ENCODE data around the gene HPCAL1. TPM values are rescaled to one million over a fixed set of nuclear protein-coding genes. Genes with fewer than 3 reads are reported as not detected.

The HPCAL1 gene
- total RNA-seq, 1 experiment from 2014 or later = 312 TPM

GRCh38 chr2:10423400-10423774, 120.7 kb downstream of the HPCAL1 start:
- no peaks in the 10 kb centered on the region for H3F3A ChIP-seq (ENCODE audit: low read length, unreplicated experiment)
- ATAC-seq (no peak), DNase-seq (no peak)
- no peaks in the 10 kb centered on the region for H3K4me1 ChIP-seq (ENCODE audit: insufficient read depth, low read length)
- CTCF ChIA-PET = no interaction called here
- POLR2A ChIA-PET (ENCODE audit: unreplicated experiment) = no interaction called here
- no peaks in the 10 kb centered on the region for H3K27me3 ChIP-seq (ENCODE audit: low read length)
- H3K36me3 ChIP-seq (ENCODE audit: low read depth, low read length) = peaks cover 47% of the 10 kb centered on the region
- H3K4me2 ChIP-seq (ENCODE audit: low read length) = no peak overlapping the region
- BruUV-seq (replicated peaks) = no TSS peak
- intact Hi-C loops (cut with micrococcal nuclease) = no loop called here
- H3K79me2 ChIP-seq (ENCODE audit: low read length) = no peaks in the 10 kb centered on the region
- no peaks in the 10 kb centered on the region for H3K9me3 ChIP-seq (ENCODE audit: low read length)
- no peak for TF ChIP-seq EZH2 (IDR thresholded peaks at IDR 0.05; ENCODE audit: low read length, unreplicated experiment)
- no peak for TF ChIP-seq EZH2phosphoT487 (IDR thresholded peaks at IDR 0.05; ENCODE audit: borderline replicate concordance, low read length)
- TF ChIP-seq CTCF (conservative IDR thresholded peaks at IDR 0.05; ENCODE audit: low read depth, low read length) = no peak
- no peak overlapping the region for H3K4me3 ChIP-seq (ENCODE audit: low read length)
- no peak overlapping the region for H2AFZ ChIP-seq (ENCODE audit: low read length)
- H3K27ac ChIP-seq (ENCODE audit: low read length) = no peak overlapping the region
- H3K9me2 ChIP-seq (replicated peaks; ENCODE audit: low read length) = no peaks in the 10 kb centered on the region
- H4K20me1 ChIP-seq (ENCODE audit: low read length) = no peaks in the 10 kb centered on the region
- H3K9ac ChIP-seq (ENCODE audit: low read length) = no peak overlapping the region

- BruUV-seq (replicated peaks) = no TSS peak
- peaks cover 47% of the 10 kb centered on the region for H3K36me3 ChIP-seq (ENCODE audit: low read depth, low read length)
- ChIA-PET POLR2A (ENCODE audit: unreplicated experiment) (no interaction called here), CTCF (no interaction called here)
- no peaks in the 10 kb centered on the region for H3K9me2 ChIP-seq (replicated peaks; ENCODE audit: low read length)
- H3K4me2 ChIP-seq (ENCODE audit: low read length) = no peak overlapping the region
- DNase-seq (no peak), ATAC-seq (no peak)
- no peak overlapping the region for H3K27ac ChIP-seq (ENCODE audit: low read length)
- intact Hi-C loops (cut with micrococcal nuclease) = no loop called here
- H3K4me3 ChIP-seq (ENCODE audit: low read length) = no peak overlapping the region
- no peaks in the 10 kb centered on the region for H3F3A ChIP-seq (ENCODE audit: low read length, unreplicated experiment)
- no peaks in the 10 kb centered on the region for H3K27me3 ChIP-seq (ENCODE audit: low read length)
- H4K20me1 ChIP-seq (ENCODE audit: low read length) = no peaks in the 10 kb centered on the region
- H3K9ac ChIP-seq (ENCODE audit: low read length) = no peak overlapping the region
- TF ChIP-seq EZH2phosphoT487 (IDR thresholded peaks at IDR 0.05; ENCODE audit: borderline replicate concordance, low read length) (no peak), EZH2 (IDR thresholded peaks at IDR 0.05; ENCODE audit: low read length, unreplicated experiment) (no peak), CTCF (conservative IDR thresholded peaks at IDR 0.05; ENCODE audit: low read depth, low read length) (no peak)
- H3K4me1 ChIP-seq (ENCODE audit: insufficient read depth, low read length) = no peaks in the 10 kb centered on the region
- H3K9me3 ChIP-seq (ENCODE audit: low read length) = no peaks in the 10 kb centered on the region
- no peaks in the 10 kb centered on the region for H3K79me2 ChIP-seq (ENCODE audit: low read length)
- H2AFZ ChIP-seq (ENCODE audit: low read length) = no peak overlapping the region
These were observed 121.3 kb downstream of the HPCAL1 start for GRCh38 chr2:10424051-10424450.

GRCh38 chr2:10424916-10425505, 122.3 kb downstream of the HPCAL1 start:
- POLR2A ChIA-PET (ENCODE audit: unreplicated experiment) = no interaction called here
- H3K36me3 ChIP-seq (ENCODE audit: low read depth, low read length) = peaks cover 45% of the 10 kb centered on the region
- ATAC-seq = no peak

More at GRCh38 chr2:10424916-10425505, 122.3 kb downstream of the HPCAL1 start:
- no peak for DNase-seq
- H3K9me3 ChIP-seq (ENCODE audit: low read length) = no peaks in the 10 kb centered on the region
- H3K4me2 ChIP-seq (ENCODE audit: low read length) = no peak overlapping the region
- H3K4me3 ChIP-seq (ENCODE audit: low read length) = no peak overlapping the region
- intact Hi-C loops (cut with micrococcal nuclease) = no loop called here
- H3K4me1 ChIP-seq (ENCODE audit: insufficient read depth, low read length) = no peaks in the 10 kb centered on the region
- H3K9ac ChIP-seq (ENCODE audit: low read length) = no peak overlapping the region
- H3K9me2 ChIP-seq (replicated peaks; ENCODE audit: low read length) = no peaks in the 10 kb centered on the region
- no TSS peak for BruUV-seq (replicated peaks)
- CTCF ChIA-PET = no interaction called here
- no peaks in the 10 kb centered on the region for H3K79me2 ChIP-seq (ENCODE audit: low read length)
- no peak overlapping the region for H3K27ac ChIP-seq (ENCODE audit: low read length)
- no peaks in the 10 kb centered on the region for H3F3A ChIP-seq (ENCODE audit: low read length, unreplicated experiment)
- no peak overlapping the region for H2AFZ ChIP-seq (ENCODE audit: low read length)
- no peaks in the 10 kb centered on the region for H4K20me1 ChIP-seq (ENCODE audit: low read length)
- H3K27me3 ChIP-seq (ENCODE audit: low read length) = no peaks in the 10 kb centered on the region
- TF ChIP-seq EZH2 (IDR thresholded peaks at IDR 0.05; ENCODE audit: low read length, unreplicated experiment) = no peak
- TF ChIP-seq CTCF (conservative IDR thresholded peaks at IDR 0.05; ENCODE audit: low read depth, low read length) = no peak
- no peak for TF ChIP-seq EZH2phosphoT487 (IDR thresholded peaks at IDR 0.05; ENCODE audit: borderline replicate concordance, low read length)
